ENCODE measurements around the gene ZNF106. TPM values are rescaled to one million over a fixed set of nuclear protein-coding genes. Genes with fewer than 3 reads are reported as not detected.

ZNF106 gene
- total RNA-seq (2021) (54.5 to 59.4 TPM (median 58.2 TPM) in 3 replicates), Bru-seq, nascent RNA (percentile 77 among the genes with signal in this experiment)
- long read RNA-seq, experiment 1, full-length matches to known transcripts = 14 of 108 reads
- long read RNA-seq, experiment 1, partial matches to known transcripts = 25 of 108 reads
- long read RNA-seq, experiment 1, other reads (novel, unspliced or antisense) = 69 of 108 reads
- long read RNA-seq, experiment 2, partial matches to known transcripts = 11 of 61 reads
- long read RNA-seq, experiment 2, other reads (novel, unspliced or antisense) = 50 of 61 reads
- long read RNA-seq, experiment 3, partial matches to known transcripts = 13 of 13 reads
- long read RNA-seq, experiment 3, other reads (novel, unspliced or antisense) = 0 of 13 reads

- Mint-ChIP-seq H3K4me3 (peak within 1 kb of the TSS; percentile 96), H3K36me3 (no peaks in the 10 kb centered on the region), H3K4me1 (peaks cover 8% of the 10 kb centered on the region), H3K9me3 (no peaks in the 10 kb centered on the region), H3K27ac (peak within 1 kb of the TSS; percentile 100), H3K27me3 (ENCODE audit: low read depth) (no peaks in the 10 kb centered on the region)
- ChIA-PET CTCF (interaction anchor here (0.7 to 1.0 kb wide), 2 partner anchors 19 to 101 kb away, joined by 3 read pairs; no protein-coding TSS in a partner anchor), POLR2A (interaction anchor here (0.6 to 1.5 kb wide), 7 partner anchors 11 to 85 kb away, joined by 3 to 6 read pairs (median 4); partner anchors contain the start of genes HAUS2, LRRC57 and STARD9)
- no peak for TF ChIP-seq E2F1 (CRISPR knock-in tag; IDR thresholded peaks at IDR 0.05)
- TF ChIP-seq KAT7 (CRISPR knock-in tag; IDR thresholded peaks at IDR 0.05; ENCODE audit: borderline replicate concordance) = peak; percentile 78; the same call in 1 of the 2 replicates
- no peak for TF ChIP-seq ZNF416 (CRISPR knock-in tag; IDR thresholded peaks at IDR 0.05)
- peak; percentile 23; the same call in 1 of the 2 replicates for TF ChIP-seq FOXP1 (CRISPR knock-in tag; IDR thresholded peaks at IDR 0.05; ENCODE audit: borderline replicate concordance)
- TF ChIP-seq ARID4B (CRISPR knock-in tag; IDR thresholded peaks at IDR 0.05; ENCODE audit: borderline replicate concordance) = peak; percentile 87; the same call in 1 of the 2 replicates
- TF ChIP-seq GABPB1 (CRISPR knock-in tag; IDR thresholded peaks at IDR 0.05) = peak; percentile 65; the same call in 1 of the 2 replicates
- TF ChIP-seq PRDM15 (CRISPR knock-in tag; IDR thresholded peaks at IDR 0.05) = peak; percentile 45; the same call in 1 of the 2 replicates
- TF ChIP-seq AR (CRISPR knock-in tag; IDR thresholded peaks at IDR 0.05) = peak; percentile 44; the same call in 1 of the 2 replicates
- TF ChIP-seq ATF3 (CRISPR knock-in tag; conservative IDR thresholded peaks at IDR 0.05) = no peak
- TF ChIP-seq CREM (CRISPR knock-in tag; IDR thresholded peaks at IDR 0.05) = peak; percentile 83
- TF ChIP-seq MAX (CRISPR knock-in tag; IDR thresholded peaks at IDR 0.05) = peak; percentile 75
- TF ChIP-seq SP1 (CRISPR knock-in tag; conservative IDR thresholded peaks at IDR 0.05) = peak; percentile 54; the same call in 1 of the 2 replicates
- peak; percentile 43; the same call in 1 of the 2 replicates for TF ChIP-seq E2F5 (CRISPR knock-in tag; IDR thresholded peaks at IDR 0.05)
- TF ChIP-seq HMGXB4 (CRISPR knock-in tag; IDR thresholded peaks at IDR 0.05) = peak; percentile 79
- ATAC-seq (peak; percentile 72), DNase-seq (ENCODE audit: low spot score) (peak; percentile 90)
These were observed at the start of gene ZNF106 for GRCh38 chr15:42490671-42491538. ZNF106 (minus strand) TSS chr15:42491141; CDS start chr15:42472289, 18,852 bp downstream.
